GM15510 (cell line): ENCODE measurements around the gene NOX4.

ENCODE experiments used
- POLR2A ChIP-seq: IDR thresholded peaks from 3 replicates; pipeline ENCODE4 v1.6.1; 2011; ENCODE audit warnings: borderline replicate concordance; ENCODE audit not compliant: insufficient read length; ENCODE audit errors: extremely low read depth

The NOX4 gene

GRCh38 chr11:89420981-89421380, 70.2 kb downstream of the NOX4 start:
- no peak for TF ChIP-seq POLR2A

GRCh38 chr11:89416961-89417360, 74.2 kb downstream of the NOX4 start:
- no peak for TF ChIP-seq POLR2A

- no peak for TF ChIP-seq POLR2A
Observed at GRCh38 chr11:89405629-89406028, 85.5 kb downstream of the NOX4 start.

- TF ChIP-seq POLR2A, result no peak
Observed at GRCh38 chr11:89381094-89381493, 110.1 kb downstream of the NOX4 start.

GRCh38 chr11:89361734-89362133, 129.4 kb downstream of the NOX4 start:
- no peak for TF ChIP-seq POLR2A

GRCh38 chr11:89358761-89359160, 132.4 kb downstream of the NOX4 start:
- TF ChIP-seq POLR2A, result no peak

- no peak for TF ChIP-seq POLR2A
Observed at GRCh38 chr11:89355646-89356045, 135.5 kb downstream of the NOX4 start.

- no peak for TF ChIP-seq POLR2A
Observed at GRCh38 chr11:89347071-89347470, 144.1 kb downstream of the NOX4 start.

- no peak for TF ChIP-seq POLR2A
Observed at GRCh38 chr11:89346601-89347000, 144.6 kb downstream of the NOX4 start.

GRCh38 chr11:89327885-89328284, 163.3 kb downstream of the NOX4 start:
- no peak for TF ChIP-seq POLR2A

- no peak for TF ChIP-seq POLR2A
Observed at GRCh38 chr11:89321401-89321800, 169.8 kb downstream of the NOX4 start.

GRCh38 chr11:89293965-89294679, 197.1 kb downstream of the NOX4 start:
- no peak for TF ChIP-seq POLR2A

GRCh38 chr11:89279176-89279575, 212.0 kb downstream of the NOX4 start:
- no peak for TF ChIP-seq POLR2A

GRCh38 chr11:89275966-89276365, 215.2 kb downstream of the NOX4 start:
- no peak for TF ChIP-seq POLR2A
